ENCODE measurements around the gene GLI2.

GLI2 gene

GRCh38 chr2:120750488-120751210 is 15.0 kb downstream of the GLI2 start:
- no peak for DNase-seq (ENCODE audit: low read depth)
- H3K4me3 ChIP-seq (ENCODE audit: low read depth, low read length): no peak overlapping the region
- TF ChIP-seq CTCF (IDR thresholded peaks at IDR 0.05; ENCODE audit: low read depth, low read length, missing control alignments): no peak

GRCh38 chr2:120751553-120751952 is 15.9 kb downstream of the GLI2 start:
- TF ChIP-seq CTCF (IDR thresholded peaks at IDR 0.05; ENCODE audit: low read depth, low read length, missing control alignments): no peak
- no peak for DNase-seq (ENCODE audit: low read depth)
- H3K4me3 ChIP-seq (ENCODE audit: low read depth, low read length): no peak overlapping the region

GRCh38 chr2:120754067-120754960 is 18.6 kb downstream of the GLI2 start:
- no peak for DNase-seq (ENCODE audit: low read depth)
- TF ChIP-seq CTCF (IDR thresholded peaks at IDR 0.05; ENCODE audit: low read depth, low read length, missing control alignments): no peak
- H3K4me3 ChIP-seq (ENCODE audit: low read depth, low read length): no peak overlapping the region

- no peak for DNase-seq (ENCODE audit: low read depth)
- H3K4me3 ChIP-seq (ENCODE audit: low read depth, low read length): no peak overlapping the region
Observed at GRCh38 chr2:120758181-120759144, 22.8 kb downstream of the GLI2 start.

GRCh38 chr2:120759543-120760331 is 24.1 kb downstream of the GLI2 start:
- no peak for TF ChIP-seq CTCF (IDR thresholded peaks at IDR 0.05; ENCODE audit: low read depth, low read length, missing control alignments)
- DNase-seq (ENCODE audit: low read depth): no peak
- H3K4me3 ChIP-seq (ENCODE audit: low read depth, low read length): no peak overlapping the region

More at GRCh38 chr2:120758181-120759144, 22.8 kb downstream of the GLI2 start:
- no peak for TF ChIP-seq CTCF (IDR thresholded peaks at IDR 0.05; ENCODE audit: low read depth, low read length, missing control alignments)

Measured in GM12864 (cell line).